GM18499 (cell line): Measurements from ENCODE around the gene ZNF618.

Experiments used
- ATAC-seq: cut with Tn5 transposase; IDR thresholded peaks from one replicate; pipeline ENCODE4 v1.9.1; 2021; ENCODE audit warnings: moderate number of reproducible peaks; ENCODE audit not compliant: insufficient read depth, unreplicated experiment

The ZNF618 gene

DNA sequence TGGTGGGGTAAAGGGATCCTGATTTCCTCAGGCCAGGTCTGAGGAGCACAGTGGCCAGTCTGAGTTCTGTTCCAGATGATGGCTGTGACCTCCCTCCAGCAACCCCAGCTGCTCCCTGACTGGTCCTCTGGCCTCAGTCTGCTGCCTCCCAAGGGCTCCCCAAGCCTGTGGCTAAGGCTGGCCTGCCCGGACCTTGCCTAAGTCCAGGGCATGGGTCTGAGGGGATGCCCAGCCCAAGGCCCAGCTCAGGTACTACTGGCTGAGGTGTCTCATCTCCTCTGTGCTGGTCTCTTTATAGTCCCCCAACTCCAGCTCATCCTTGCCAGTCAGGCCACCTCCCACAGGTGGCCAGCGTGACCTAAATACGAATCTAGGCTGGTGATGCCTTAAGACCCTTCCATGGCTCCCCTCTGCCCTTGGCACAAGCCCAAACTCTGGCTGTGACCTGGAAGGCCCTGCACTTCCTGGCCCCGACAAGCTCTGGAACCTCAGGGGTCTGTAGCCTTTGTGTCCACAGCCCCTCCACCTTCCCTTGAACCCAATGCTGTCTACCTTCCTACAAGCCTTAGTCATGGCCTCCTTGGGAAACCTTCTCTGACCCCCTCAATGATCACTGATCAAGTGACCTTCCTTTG is 213.2 kb downstream of the ZNF618 start:
- ATAC-seq, result no peak

DNA sequence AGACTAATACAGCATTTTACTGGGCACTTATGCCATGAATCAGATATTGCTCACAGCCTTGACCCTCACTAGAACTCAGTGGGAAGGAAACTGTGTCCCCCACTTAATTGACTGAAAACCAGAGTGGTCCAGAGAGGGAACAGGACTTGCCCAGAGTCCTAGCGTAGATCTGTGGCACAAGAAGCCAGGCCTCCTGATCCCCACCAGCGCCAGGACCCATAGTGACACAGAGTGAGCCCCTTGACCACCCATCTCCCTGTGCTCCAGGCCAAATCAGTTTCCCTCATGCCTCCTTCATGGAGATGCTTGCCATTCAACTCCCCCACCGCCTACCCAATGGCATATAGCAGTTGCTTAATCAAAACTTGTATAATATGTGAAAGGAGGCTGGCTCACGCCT is 214.7 kb downstream of the ZNF618 start:
- ATAC-seq, result no peak

DNA sequence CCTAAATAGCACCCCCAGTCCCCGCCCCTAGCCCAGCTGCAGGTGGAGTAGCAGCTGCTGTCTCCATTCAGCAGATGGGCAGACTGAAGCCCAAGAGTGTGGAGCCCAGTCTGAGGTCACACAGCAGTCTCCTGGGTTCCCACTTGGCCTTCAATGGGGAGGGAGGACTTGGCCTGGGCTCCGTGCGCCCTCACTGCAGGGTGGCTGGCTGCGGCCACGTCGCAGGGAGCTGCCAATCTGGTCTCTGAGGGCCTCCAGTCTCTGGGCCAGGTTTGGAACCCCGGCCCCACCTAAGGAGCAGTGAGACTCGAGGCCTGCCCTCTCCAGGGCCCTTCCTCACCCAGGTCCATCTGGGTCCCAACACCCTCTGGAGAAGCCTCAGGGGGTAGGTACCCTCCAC is 215.6 kb downstream of the ZNF618 start:
- ATAC-seq, result no peak

DNA sequence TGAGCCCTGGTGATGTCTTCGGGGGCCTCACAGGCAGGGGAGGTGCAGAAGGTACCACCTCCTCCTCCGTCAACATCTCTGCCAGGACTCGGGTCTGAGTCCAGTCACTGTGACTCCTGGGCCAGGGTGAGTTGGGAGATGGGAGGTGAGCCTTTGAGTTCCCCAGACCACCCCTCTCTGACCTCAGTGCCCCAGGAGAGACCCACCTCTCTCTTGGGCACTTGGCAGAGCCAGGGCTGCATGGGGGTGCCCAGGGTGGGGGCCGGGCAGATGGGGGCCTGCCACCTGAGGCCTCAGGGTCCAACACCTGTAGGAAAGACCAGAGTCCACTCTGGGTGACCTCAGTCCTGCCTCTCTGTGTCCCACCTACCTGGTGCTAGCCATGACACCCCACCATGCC is 216.2 kb downstream of the ZNF618 start:
- no peak for ATAC-seq

DNA sequence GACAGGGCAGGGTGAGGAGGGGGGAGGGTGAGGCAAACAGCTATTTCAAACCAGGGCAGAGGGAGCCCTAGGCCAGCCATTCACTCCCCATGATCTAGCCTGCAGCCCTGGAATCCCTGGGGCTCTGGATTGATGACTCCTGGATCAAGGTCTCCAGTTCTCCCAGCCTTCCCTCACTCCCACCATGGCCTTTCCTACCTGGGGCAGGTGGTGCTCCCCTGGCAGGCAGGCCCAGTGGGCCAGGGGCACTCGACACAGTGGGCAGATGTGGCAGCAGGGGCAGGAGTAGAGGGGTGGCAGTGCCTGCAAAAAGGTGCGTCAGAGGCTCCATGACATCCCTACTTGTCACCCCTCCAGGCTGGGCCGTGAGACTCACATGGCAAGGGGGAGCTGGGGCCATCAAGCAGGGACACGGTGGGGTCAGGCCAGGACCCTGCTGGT is 216.9 kb downstream of the ZNF618 start:
- ATAC-seq, result no peak

DNA sequence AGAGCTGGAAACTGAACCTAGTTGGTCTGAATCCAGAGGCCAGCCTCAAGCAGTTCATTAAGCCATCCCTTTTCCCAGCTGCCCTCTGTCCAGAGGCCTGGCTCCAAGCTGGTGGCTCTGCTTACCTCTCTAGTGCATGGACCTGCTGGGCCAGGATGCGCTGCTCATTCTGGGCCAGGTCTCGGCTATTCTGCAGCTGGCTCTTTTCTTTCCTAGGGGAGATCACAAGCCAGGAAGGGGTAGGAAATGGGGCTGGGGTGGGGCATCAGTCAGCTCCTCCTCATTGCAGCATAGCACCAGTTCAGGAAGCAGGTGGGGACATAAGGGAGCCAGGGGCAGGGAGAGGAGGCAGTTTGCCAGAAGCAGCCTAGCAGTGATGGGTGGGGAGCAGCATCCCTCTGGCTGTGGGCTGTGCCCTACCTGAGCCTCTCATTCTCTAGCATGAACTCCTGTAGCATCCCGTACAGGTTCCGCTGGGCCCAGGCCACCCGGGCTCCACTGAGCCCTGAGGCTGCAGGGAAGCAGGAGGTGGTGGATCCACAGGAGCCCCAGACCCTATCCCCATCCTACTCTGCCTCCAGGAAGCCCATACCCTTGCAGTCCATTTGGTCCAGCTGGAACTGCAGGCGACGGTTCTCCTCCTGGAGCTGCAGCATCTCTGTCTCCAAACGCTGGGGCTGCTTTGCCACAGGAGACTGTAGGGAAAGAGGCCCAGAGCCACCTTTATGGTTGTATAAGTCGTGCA is 217.8 kb downstream of the ZNF618 start:
- ATAC-seq, result no peak

DNA sequence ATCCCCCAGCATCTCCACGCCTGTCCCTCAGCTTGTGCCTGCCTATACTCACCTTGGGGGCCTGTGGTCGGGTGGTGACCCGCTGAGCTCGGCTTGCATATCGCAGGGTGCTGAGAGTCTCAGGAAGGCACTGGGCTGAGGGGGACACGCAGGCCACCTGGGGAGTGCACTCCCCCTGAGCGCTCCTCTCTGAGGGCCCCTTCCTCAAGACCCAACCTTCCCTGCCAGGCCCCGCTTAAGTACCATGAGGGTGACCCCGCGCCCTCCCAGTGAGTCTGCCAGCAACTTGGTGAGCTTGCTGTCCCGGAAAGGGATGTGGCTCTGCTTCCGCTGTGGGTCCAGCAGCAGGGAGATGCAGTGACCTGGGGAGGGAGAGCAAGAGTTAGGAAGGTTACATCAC is 218.9 kb downstream of the ZNF618 start:
- no peak for ATAC-seq

DNA sequence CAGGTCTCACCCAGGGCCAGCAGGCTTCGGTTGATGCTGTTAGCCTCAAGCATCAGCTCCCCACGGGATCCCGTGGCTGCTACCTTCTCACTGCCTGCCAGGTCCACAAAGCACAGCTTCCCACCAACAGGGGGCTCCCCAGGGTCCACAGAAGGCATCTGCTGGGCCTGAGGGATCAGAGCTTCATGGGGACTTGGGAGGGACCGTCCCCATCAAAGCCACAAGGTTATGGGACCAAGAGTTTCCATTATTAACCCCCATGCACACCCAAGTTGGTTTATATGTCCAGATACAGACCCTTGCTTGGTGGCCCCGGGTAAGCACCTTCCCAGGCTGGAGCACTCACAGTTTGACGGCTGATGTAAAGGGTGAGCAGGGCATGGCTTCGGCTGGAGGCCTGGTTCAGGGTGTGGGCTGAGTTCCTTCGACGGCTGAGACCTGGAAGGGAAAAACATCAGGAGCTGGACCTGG is 220.0 kb downstream of the ZNF618 start:
- no peak for ATAC-seq

DNA sequence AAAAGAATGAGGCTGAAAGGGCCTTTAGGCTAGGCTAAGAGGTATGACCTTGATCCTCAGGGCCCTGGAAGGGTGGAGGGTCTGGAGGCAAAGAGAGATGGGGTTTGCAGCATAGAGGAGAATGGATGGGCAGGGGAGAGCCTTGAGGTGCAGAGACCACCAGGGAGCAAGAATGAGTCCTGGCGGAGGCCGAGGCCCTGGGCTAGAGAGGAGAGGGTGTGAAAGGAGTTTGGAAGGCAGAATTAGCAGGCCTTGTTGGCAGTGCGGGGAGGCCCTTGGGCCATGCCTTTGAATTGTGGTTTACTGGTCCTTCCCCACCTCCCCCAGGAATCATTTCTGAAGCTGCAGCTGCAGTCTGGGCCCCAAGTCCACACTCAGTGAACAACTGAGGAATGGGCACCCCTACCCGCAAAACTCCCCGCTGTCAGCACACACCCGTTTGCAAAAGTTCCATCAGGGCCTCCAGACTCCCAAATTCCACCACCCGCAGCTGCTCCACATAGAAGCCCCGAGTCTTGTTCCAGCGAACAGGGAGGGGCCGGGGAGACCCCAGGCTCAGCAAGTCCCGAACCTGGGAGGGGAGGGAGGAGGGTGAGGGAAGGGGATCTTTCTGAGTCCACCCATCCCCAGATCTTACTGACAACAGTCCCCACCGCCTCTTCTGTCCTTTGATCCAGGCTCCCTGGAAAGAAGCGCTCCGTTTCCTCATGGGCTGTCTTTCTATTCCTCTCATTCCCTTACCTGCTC is 220.9 kb downstream of the ZNF618 start:
- no peak for ATAC-seq

DNA sequence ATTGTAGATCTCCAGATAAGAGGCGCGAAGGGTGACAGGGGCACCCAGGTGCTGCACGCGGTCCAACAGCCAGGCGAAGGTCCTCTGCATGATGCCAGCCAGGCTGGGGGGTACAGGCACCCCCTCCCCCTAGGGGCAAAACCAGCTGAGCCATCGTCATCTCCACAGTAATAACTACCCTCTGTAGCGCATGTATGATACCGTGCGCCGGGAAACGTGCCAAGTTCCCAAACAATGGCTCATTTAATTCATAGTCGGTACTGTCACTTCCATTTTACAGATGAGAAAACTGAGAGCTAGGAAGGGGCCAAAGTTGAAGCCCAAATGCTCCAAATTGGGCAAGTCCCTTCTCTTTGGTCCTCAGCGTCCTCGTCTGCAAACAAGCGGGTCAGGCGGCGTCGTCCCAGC is 221.5 kb downstream of the ZNF618 start:
- ATAC-seq, result no peak

DNA sequence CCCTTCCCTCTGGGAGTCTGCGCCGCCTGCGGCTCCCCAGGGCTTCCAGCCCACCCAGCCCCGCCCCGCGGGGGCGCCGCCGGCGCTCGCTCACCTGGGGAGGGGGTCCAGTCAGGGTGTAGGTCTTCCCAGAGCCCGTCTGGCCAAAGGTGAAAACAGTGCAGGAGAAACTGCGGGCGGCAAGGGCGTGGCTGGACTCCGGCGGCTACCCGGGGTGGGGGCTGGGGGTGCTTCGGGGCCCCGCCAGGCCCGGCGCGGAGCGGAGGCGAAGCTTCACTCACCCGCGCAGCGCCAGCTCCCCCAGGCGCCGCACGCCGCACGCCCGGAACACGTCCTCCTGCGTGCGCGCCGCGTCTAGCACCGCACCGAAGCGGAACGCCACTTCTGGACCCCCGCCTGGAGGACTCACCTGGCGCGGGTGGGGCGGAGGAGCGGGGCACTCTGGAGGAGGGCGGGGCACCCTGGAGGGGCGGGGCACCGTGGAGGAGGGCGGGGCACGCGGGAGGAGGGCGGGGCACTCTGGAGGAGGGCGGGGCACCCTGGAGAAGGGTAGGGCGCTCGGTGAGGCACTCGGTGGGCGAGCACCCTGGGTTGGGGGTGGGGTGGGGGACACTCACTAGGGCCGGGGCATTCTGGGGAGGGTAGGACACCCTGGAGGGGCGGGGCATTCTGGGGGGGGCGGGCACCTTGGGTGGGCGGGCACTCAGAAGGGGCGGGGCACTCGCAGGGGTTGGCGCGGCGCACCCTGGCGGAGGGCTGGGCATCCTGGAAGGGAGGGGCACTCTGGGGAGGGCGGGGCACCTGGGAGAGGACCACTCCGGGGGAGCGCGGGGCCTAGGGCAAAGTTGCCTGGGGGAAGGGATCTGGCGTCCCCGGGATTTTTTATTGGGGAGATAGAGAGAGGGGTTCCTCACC is 222.2 kb downstream of the ZNF618 start:
- ATAC-seq, result no peak

DNA sequence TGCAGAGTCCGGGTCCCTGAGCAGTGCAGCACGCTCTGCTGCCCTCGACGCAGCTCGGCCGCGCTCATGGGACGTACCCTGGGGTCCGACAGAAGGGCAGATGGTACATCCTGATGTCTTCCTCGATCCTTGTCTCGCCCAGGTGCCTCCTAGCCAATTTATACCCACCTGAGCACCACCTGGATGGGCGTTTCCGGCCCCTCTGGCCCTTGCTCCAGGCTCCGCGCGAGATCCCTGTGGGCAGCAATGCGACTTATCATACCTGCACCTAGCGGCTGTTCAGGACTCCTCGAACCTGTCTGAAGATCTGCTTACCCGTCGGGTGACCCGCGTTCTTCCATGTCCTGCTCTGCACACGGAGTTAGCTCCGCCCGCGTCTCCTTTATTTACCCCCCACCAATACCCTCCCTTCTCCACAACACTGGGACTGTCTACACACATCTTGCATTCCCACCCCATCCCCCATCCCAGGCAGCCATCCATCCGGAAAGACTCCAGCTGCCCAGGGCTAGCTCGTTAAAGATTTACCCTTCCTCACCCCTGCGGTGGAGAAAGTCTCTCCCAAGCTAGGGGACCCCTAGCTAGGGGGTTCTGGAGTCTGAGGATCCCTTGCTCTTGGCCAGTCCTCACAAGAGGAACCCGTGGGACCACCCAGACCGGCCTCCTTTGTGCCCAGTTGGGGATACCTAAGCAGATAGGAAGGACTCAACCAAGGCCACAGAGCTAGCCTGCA is 223.0 kb downstream of the ZNF618 start, which contains the start of gene KIF12:
Gene KIF12, minus strand, starts transcription at position 357 of the 733 bp plus-strand sequence. Its CDS starts 16 bp downstream, at position 341.
- ATAC-seq, result no peak

DNA sequence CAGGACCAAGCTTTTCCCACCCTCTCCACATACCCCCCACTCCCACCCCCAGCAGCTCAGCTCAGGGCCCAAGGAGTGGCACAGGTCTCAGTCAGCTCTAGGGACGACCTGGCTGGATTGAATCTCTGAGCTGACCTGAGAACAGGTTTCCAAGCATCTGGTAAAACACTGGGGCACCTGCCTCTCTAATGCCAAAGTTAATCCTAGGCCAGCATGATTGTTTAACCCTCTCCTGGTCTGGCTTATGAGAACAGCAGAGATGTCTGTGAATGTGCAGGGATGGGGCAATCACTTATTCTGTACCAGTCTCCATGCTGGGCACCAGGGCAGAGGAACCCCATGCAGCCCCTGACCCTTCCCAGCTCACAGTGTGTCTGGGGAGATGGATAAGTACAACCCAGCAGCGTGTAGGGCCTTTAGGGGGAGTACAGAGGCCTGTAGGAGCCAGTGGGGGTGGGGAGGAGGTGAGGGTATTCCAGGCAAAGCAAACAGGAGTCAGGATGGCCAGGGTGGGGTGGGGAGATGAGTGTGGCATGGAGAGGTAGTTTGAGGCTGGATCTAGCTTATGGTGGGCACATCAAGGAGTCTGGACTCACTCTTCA is 223.7 kb downstream of the ZNF618 start:
- no peak for ATAC-seq

DNA sequence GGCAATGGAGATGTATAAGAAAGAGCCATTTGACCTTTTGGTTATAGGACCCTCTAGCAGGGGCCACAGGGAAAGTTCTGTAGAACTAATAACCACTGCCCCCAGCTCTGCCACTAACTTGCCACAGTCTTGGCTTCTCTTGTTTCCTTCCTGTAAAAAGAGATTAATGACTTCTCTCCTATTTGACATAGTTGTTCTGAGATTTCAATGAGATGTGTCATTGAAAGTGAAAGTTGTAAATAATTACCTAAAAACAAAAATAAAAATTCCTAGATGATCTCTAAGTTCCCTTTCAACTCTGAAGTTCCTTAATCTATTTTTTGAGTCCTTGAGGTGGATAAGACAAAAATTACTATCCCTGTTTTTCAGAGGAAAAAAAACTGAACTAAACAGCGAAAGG is 224.4 kb downstream of the ZNF618 start:
- no peak for ATAC-seq

DNA sequence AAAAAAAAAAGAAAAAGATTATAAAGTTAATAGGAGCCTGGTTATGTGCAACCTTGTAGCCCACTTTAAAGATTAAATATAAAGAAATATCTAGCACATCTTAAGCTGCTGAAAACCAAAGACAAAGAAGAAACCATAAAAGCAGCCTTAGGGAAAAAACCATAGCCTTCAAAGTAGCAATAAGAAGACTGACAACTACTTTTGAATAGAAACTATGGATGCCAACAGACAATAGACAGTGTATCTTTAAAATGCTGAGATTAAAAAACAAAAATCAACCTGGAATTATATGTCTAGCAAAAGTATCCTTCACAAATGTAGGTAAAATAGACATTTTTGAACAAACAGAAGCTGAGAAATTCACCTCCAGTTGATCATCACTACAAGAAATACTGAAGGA is 226.4 kb downstream of the ZNF618 start:
- ATAC-seq, result no peak

DNA sequence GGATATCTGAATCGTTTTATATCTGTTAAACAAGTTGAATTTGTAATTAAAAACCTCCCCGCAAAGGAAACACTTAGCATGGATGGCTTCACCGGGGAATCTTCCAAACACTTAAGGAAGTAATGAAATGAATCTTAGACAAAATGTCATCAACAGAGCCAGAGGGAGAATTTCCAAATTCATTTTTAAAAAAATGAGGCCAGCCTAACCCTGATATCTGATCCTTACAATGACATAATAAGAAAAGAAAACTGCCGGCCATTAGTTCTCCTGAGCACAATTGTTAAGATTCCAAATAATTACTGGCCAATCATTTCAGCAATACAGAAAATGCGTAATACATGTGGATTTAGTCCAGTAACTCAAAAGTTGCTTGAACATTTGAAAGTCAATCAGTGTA is 229.1 kb downstream of the ZNF618 start:
- no peak for ATAC-seq
